GM06990 (cell line): ENCODE data around the gene ADAMTS20.

Experiments used
- DNase-seq: peaks from one replicate; pipeline ENCODE4 v3.0.0-alpha.2; 2011; ENCODE audit not compliant: insufficient read length; ENCODE audit errors: extremely low read depth
- H3K27me3 ChIP-seq: replicated peaks from 2 replicates; pipeline ENCODE4 v1.6.0; 2011; ENCODE audit warnings: low read length; ENCODE audit not compliant: control insufficient read depth, insufficient read depth
- H3K36me3 ChIP-seq: 2 replicates; pipeline ENCODE4 v1.5.1; 2011; ENCODE audit warnings: low read length; ENCODE audit not compliant: control insufficient read depth, insufficient read depth
- H3K4me3 ChIP-seq: replicated peaks from 2 replicates; pipeline ENCODE4 v1.5.1; 2011; ENCODE audit warnings: low read depth, mild to moderate bottlenecking, control low read depth, low read length
- TF ChIP-seq, protein P1 (sequence below): IDR thresholded peaks from 2 replicates; pipeline ENCODE4 v1.5.1; 2011; ENCODE audit warnings: low read length, control low read depth, mild to moderate bottlenecking, inconsistent platforms; ENCODE audit not compliant: insufficient read depth, poor library complexity, severe bottlenecking

Gene ADAMTS20

DNA sequence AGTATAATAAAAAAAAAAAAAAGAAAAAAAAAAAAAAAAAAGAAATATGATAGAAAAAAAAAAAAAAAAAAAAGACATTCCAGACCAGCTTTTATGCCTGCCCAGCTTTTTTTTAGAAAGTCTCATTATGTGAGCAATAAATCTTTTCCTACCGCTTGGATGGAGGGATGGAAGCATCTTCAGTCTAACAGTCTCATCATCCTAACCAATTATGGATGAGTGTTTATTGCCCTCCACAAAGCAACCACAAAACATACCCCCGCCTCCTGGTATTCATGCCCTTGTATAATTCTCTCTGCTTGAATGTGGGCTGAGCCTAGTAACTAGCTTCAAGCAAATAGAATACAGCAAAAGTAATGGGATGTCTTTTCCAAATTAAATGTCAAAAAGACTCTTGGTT lies 33.7 kb upstream of the ADAMTS20 start:
- TF ChIP-seq, protein P1, sequence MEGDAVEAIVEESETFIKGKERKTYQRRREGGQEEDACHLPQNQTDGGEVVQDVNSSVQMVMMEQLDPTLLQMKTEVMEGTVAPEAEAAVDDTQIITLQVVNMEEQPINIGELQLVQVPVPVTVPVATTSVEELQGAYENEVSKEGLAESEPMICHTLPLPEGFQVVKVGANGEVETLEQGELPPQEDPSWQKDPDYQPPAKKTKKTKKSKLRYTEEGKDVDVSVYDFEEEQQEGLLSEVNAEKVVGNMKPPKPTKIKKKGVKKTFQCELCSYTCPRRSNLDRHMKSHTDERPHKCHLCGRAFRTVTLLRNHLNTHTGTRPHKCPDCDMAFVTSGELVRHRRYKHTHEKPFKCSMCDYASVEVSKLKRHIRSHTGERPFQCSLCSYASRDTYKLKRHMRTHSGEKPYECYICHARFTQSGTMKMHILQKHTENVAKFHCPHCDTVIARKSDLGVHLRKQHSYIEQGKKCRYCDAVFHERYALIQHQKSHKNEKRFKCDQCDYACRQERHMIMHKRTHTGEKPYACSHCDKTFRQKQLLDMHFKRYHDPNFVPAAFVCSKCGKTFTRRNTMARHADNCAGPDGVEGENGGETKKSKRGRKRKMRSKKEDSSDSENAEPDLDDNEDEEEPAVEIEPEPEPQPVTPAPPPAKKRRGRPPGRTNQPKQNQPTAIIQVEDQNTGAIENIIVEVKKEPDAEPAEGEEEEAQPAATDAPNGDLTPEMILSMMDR: no peak

DNA sequence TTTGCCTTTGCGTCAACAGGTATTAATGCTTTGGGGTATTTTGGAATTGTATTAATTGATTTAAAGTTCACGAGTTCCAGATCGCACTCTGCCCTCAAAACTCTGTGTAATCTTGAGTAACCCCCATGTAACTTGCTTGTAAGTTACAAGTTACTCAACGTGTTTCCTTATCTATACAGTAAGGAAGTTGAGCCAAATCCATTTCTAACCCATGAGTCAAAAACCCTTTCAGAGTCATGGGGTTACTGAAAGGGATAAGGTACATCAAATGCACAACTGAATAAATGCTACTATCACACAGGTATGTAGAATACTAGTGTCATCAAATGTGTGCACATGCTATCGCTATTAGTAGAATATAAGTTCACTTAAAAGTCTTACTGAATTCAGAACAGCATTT lies 28.6 kb upstream of the ADAMTS20 start:
- Histone ChIP-seq H3K36me3 (no peaks in the 10 kb centered on the region), H3K27me3 (no peaks in the 10 kb centered on the region), H3K4me3 (no peak overlapping the region)
- no peak for DNase-seq
- TF ChIP-seq, protein P1: no peak

More for the DNA sequence above, 33.7 kb upstream of the ADAMTS20 start:
- H3K36me3 ChIP-seq: no peaks in the 10 kb centered on the region
- DNase-seq: no peak
- no peak overlapping the region for H3K4me3 ChIP-seq
- no peaks in the 10 kb centered on the region for H3K27me3 ChIP-seq

DNA sequence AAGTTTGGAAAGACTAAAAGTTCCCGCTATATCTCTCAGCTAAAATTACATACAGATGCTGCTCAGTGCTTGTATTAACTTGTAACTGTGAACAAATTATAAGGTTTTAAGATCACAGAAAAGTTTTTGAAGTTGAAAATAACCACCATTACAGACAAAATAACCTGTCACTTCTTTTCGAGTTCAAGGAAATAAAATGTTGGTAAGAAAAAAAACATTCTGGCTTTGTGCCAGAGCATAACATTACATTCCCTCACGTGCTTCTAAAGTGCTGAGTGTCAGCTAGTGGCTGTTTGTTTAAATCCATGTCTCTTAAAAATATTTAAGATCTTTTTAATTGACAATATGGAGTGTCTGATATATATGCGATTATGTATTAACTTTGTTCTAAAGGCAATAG lies 27.2 kb upstream of the ADAMTS20 start:
- DNase-seq: no peak
- no peaks in the 10 kb centered on the region for H3K36me3 ChIP-seq
- no peaks in the 10 kb centered on the region for H3K27me3 ChIP-seq
- H3K4me3 ChIP-seq: no peak overlapping the region
- TF ChIP-seq, protein P1: no peak

DNA sequence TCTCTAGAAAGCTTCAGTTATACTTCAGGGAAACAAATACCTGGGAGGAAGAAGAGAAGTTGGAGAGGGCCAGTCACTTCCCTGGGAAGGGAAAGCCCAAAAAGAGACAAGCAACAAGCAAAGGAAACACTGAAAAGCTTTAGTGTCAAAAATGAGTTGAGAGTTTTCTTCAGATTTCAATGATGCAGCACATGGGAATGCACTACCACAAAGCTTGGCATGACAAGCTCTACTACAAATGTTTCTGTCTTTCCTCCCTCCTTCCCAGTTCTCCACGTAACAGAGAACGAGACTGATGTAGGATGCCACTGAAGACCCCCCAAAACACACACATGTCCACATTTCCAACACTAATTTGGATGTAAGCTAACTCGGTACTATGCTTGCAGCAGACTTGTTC lies 26.8 kb upstream of the ADAMTS20 start:
- no peak for DNase-seq
- TF ChIP-seq, protein P1: no peak
- Histone ChIP-seq H3K27me3 (no peaks in the 10 kb centered on the region), H3K36me3 (no peaks in the 10 kb centered on the region), H3K4me3 (no peak overlapping the region)

DNA sequence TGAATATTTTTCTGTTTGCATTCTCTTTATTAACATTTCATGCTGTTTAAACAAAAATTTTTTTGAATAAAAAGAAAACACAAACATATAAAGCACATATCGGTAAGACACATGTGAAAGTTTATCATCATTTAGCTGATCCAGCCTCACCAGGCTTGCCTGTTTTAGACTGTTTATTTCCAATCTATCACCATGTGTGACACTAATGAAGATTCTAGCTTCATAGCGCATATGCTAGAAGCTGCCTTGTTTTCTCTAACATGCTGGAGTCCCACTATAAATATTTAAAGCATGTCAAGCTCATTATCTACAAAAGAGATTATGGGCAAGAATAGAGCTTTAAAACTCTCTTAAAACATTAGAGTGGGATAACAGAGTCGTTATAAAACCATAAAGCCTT lies 25.4 kb upstream of the ADAMTS20 start:
- DNase-seq: no peak
- Histone ChIP-seq H3K36me3 (no peaks in the 10 kb centered on the region), H3K4me3 (no peak overlapping the region), H3K27me3 (no peaks in the 10 kb centered on the region)
- TF ChIP-seq, protein P1: no peak

DNA sequence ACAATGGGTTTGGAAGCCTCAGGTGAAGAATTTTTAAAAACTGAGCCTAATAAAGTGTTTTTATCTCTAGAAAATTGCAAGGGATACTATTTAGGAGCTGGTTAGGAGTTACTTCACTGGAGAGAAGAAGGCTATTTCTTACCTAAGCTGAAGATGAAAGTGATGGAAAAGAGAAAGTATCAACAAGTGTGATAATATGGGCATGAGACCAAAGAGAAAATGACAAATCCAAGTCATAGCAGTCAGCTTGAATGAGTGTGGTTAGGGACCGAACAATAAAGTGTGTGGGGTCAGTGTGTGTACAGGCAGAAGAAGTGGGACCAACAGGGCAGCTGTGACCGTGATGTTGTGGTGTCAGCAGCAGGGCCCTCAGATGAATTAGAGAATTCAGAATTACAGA lies 24.2 kb upstream of the ADAMTS20 start:
- no peaks in the 10 kb centered on the region for H3K27me3 ChIP-seq
- DNase-seq: no peak
- H3K36me3 ChIP-seq: no peaks in the 10 kb centered on the region
- TF ChIP-seq, protein P1: no peak
- H3K4me3 ChIP-seq: no peak overlapping the region
